AG04450 (cell line): ENCODE results near the gene PRKRA. TPM values are rescaled to one million over a fixed set of nuclear protein-coding genes. Genes with fewer than 3 reads are reported as not detected.

Experiments
- CTCF ChIA-PET: fragments of 300-600, 350-600 bp; formaldehyde crosslinking; extraction: SDS; loops from one replicate; lab custom pipeline; 2022; ENCODE audit warnings: antibody characterized with exemption, inconsistent platforms; lab: Charles Lee
- POLR2A ChIA-PET: fragments of 350-600 bp; formaldehyde crosslinking; extraction: SDS; loops from one replicate; lab custom pipeline; 2021; ENCODE audit warnings: antibody characterized with exemption, inconsistent platforms; lab: Yijun Ruan, JAX
- DNase-seq: peaks from one replicate; pipeline ENCODE4 v3.0.0-alpha.2; 2011; ENCODE audit warnings: low read depth, low spot score
- H3K27ac ChIP-seq: one replicate; pipeline ENCODE4 v1.5.1; 2012; ENCODE audit warnings: low read depth, low read length, control low read depth
- H3K27me3 ChIP-seq: one replicate; pipeline ENCODE4 v1.6.0; 2012; ENCODE audit warnings: low read length; ENCODE audit not compliant: control insufficient read depth, insufficient read depth
- H3K4me3 ChIP-seq: 2 replicates; pipeline ENCODE4 v1.5.1; 2011; ENCODE audit warnings: mild to moderate bottlenecking, low read depth, low read length, control low read depth
- H3K9me3 ChIP-seq: 2 replicates; pipeline ENCODE4 v1.5.1; 2012; ENCODE audit warnings: low read length; ENCODE audit not compliant: control insufficient read depth, insufficient read depth
- polyA plus RNA-seq: library from polyadenylated mRNA; depleted of rRNA; stranded (reverse); fragments of >200 nt; gene quantifications from 2 replicates; pipeline ENCODE4 v1.2.3, GENCODE V29; 2011
- TF ChIP-seq, protein P1 (sequence below): IDR thresholded peaks from 2 replicates; pipeline ENCODE4 v1.5.1; 2011; ENCODE audit warnings: low read depth, low read length, control low read depth, inconsistent platforms

Gene PRKRA
- polyA plus RNA-seq, 1 experiment, result 58.6 TPM

DNA sequence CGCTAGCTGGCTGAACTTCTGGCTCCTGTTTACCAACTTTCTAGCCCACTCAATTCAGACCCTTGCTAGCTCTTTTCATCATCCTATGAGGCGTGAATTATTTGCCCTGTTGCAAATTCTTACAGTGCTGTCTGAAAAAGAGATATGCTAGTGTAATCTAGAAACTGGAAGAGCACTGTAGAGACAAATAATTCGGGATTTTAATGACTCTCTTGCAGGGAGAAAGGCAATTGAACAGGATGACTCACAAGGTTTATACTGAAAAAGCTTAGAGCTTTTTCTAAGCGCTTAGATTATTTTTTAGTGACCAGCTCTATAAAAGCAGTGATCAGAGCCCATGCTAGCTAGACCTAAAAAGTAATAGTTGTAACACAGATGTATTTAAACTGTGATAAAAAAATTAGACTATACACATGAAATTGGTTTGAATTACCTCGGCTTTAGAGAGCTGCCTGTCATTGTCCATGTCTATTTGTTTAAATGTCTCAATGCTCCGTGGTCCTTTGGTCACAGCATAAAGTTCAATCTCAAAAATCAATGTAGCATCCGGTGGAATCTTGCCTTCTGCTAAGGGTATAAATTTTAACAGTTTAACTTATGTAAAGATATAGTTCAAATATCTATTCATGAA is 18.4 kb upstream of the PRKRA start:
- ChIA-PET POLR2A (no interaction called here), CTCF (no interaction called here)
- TF ChIP-seq, protein P1, sequence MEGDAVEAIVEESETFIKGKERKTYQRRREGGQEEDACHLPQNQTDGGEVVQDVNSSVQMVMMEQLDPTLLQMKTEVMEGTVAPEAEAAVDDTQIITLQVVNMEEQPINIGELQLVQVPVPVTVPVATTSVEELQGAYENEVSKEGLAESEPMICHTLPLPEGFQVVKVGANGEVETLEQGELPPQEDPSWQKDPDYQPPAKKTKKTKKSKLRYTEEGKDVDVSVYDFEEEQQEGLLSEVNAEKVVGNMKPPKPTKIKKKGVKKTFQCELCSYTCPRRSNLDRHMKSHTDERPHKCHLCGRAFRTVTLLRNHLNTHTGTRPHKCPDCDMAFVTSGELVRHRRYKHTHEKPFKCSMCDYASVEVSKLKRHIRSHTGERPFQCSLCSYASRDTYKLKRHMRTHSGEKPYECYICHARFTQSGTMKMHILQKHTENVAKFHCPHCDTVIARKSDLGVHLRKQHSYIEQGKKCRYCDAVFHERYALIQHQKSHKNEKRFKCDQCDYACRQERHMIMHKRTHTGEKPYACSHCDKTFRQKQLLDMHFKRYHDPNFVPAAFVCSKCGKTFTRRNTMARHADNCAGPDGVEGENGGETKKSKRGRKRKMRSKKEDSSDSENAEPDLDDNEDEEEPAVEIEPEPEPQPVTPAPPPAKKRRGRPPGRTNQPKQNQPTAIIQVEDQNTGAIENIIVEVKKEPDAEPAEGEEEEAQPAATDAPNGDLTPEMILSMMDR, result no peak
- no peak overlapping the region for H3K4me3 ChIP-seq
- H3K27me3 ChIP-seq, result no peaks in the 10 kb centered on the region
- no peak for DNase-seq
- H3K27ac ChIP-seq, result no peak overlapping the region
- no peaks in the 10 kb centered on the region for H3K9me3 ChIP-seq

DNA sequence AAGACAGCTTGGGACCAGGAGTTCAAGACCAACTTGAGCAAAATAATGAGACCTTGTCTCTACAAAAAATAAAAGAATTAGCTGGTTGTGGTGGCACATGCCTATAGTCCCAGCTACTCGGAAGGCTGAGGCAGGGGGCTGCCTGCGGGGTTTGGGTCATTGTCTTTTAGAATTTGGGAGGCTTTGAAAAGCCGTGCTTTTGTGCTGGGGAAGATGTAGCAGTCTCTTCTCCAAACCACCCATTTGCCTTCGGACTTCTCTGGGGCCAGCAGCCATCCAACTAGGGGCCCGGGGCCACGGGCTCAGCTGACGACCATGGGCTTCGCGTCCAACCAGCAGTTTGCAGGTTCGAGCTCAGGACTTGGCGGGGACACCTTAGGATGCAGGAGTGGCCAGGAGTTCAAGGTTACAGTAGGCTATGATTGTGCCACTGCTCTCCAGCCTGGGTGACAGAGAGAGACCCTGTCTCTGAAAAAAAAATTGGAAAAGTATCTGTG is 6.5 kb upstream of the PRKRA start:
- ChIA-PET CTCF (interaction anchor here (0.7 kb wide), 1 partner anchor 43 kb away, joined by 3 read pairs; no protein-coding TSS in a partner anchor), POLR2A (no interaction called here)
- no peak for DNase-seq
- Histone ChIP-seq H3K27me3 (no peaks in the 10 kb centered on the region), H3K4me3 (no peak overlapping the region), H3K27ac (no peak overlapping the region), H3K9me3 (no peaks in the 10 kb centered on the region)
- TF ChIP-seq, protein P1, result no peak

DNA sequence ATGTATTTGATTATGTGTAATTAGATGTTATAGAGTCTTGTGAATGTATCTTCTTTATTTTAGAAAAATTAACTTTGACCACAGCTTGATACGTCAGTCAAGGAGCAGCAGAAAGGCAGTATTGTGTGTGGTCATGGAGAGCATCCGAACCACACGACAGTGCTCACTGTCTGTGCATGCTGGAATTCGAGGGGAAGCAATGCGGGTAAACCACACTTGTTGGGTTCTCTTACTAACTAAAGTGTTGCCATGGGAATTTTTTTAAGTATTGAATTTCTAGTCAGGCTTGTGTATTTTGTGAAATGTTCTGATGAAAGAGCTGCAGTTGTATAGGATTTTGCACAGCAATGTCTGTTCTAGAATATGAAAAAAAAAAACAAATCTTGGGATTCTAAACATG is 5.0 kb upstream of the PRKRA start:
- TF ChIP-seq, protein P1, result no peak
- Histone ChIP-seq H3K27me3 (no peaks in the 10 kb centered on the region), H3K27ac (no peak overlapping the region), H3K4me3 (no peak overlapping the region), H3K9me3 (no peaks in the 10 kb centered on the region)
- ChIA-PET CTCF (no interaction called here), POLR2A (no interaction called here)
- no peak for DNase-seq

DNA sequence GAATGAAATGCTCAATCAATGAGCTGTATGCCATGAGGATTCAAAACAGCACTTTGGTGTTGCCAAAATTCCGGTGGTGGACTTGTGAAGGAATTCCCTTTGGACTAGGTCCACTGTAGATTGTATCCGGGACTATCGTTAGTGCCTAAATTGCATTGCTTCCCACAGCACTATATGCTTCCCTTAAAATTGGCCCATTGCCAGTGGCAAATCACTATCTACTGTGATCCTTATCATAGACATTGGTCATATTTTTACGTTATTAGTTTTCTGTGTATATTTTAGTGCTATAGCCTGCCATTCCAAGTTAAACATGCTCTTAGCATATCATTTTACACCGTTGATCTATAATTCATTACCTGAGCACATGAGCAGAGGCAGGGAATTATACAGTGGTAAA is 1.9 kb upstream of the PRKRA start:
- no peaks in the 10 kb centered on the region for H3K27me3 ChIP-seq
- H3K4me3 ChIP-seq, result no peak overlapping the region
- ChIA-PET POLR2A (no interaction called here), CTCF (interaction anchor here (1.2 kb wide), 1 partner anchor 27 kb away, joined by 3 read pairs; no protein-coding TSS in a partner anchor)
- TF ChIP-seq, protein P1, result no peak
- no peak for DNase-seq
- H3K9me3 ChIP-seq, result no peaks in the 10 kb centered on the region; the same call in 1 of the 2 replicates
- no peak overlapping the region for H3K27ac ChIP-seq

DNA sequence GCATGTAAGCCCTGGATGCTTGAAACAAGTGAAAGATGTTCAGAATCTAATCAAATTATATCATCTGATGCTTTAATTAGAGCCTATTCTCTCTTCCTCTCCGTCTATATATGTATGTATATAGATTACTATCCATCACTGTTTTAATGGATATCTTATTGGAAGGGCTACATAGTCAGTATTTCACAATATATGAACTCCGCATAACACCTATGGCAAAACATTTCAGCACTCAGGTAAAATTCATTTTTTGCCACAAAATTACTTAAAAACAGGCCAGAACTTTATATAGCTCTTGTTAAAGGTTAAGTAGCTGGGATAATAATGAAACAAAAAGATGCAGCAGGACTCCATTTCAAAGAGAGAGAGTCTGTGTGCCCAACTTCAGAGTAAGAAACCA is 1.4 kb upstream of the PRKRA start:
- ChIA-PET CTCF (interaction anchor here (1.2 kb wide), 1 partner anchor 27 kb away, joined by 3 read pairs; no protein-coding TSS in a partner anchor), POLR2A (no interaction called here)
- H3K4me3 ChIP-seq, result no peak overlapping the region

More for the DNA sequence above, 1.4 kb upstream of the PRKRA start:
- Histone ChIP-seq H3K27ac (no peak overlapping the region), H3K9me3 (no peaks in the 10 kb centered on the region; the same call in 1 of the 2 replicates), H3K27me3 (no peaks in the 10 kb centered on the region)
- no peak for DNase-seq
- TF ChIP-seq, protein P1, result no peak
